WI38 (cell line): ENCODE measurements around the gene NUDT4.
"Not testable (repeated sequence)": the region's sequence is repeated elsewhere in the genome, so short reads cannot be mapped to it uniquely, and the experiment has no call there.

ENCODE experiments used
- H3K4me3 ChIP-seq: 2 replicates; pipeline ENCODE4 v1.5.1; 2011; ENCODE audit warnings: low read depth, mild to moderate bottlenecking, control low read depth, low read length
- TF ChIP-seq, protein P1 (sequence below): IDR thresholded peaks from 2 replicates; pipeline ENCODE4 v1.5.1; 2012; ENCODE audit warnings: low read depth, mild to moderate bottlenecking, control low read depth, low read length

Gene NUDT4

DNA sequence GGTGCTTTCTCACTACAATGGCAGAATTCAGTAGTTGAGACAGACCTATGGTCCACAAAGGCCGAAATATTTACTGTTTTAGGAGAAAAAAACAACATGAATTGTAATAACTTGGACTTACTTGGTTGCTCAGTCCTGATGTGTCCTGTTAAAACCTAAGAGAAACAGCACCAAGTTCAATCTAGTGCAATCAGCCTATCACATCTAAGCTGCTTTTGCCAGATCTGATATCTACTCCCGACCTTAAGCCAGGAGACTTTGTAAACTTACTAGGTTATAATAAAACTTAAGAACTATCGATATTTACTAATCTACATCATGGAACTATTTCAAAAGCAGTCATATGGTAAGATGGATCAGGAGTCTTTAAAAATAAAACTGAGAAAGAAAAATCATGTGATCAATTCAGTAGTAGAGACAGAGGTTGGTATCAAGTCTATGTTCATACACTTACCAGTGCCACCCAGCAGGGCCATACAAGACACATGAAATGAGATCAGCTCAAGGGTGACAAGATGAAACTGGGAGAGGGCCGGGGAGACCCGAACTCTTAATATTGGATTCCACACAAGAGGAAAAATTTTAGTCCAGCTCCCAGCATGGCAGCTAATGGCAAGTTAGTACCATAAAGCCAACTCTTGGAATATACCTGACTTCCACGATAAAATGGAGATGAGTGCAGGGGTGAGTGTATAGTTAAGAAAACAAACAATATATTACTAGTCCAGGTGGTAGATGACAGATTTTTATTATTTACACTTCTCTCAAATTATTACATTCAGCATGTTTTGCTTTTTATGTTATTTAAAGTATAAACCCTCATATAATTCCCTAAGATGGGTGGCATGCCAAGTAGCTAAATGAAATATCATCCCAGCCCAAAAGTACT lies 27.5 kb downstream of the NUDT4 start:
- TF ChIP-seq, protein P1, sequence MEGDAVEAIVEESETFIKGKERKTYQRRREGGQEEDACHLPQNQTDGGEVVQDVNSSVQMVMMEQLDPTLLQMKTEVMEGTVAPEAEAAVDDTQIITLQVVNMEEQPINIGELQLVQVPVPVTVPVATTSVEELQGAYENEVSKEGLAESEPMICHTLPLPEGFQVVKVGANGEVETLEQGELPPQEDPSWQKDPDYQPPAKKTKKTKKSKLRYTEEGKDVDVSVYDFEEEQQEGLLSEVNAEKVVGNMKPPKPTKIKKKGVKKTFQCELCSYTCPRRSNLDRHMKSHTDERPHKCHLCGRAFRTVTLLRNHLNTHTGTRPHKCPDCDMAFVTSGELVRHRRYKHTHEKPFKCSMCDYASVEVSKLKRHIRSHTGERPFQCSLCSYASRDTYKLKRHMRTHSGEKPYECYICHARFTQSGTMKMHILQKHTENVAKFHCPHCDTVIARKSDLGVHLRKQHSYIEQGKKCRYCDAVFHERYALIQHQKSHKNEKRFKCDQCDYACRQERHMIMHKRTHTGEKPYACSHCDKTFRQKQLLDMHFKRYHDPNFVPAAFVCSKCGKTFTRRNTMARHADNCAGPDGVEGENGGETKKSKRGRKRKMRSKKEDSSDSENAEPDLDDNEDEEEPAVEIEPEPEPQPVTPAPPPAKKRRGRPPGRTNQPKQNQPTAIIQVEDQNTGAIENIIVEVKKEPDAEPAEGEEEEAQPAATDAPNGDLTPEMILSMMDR = no peak
- no peak overlapping the region for H3K4me3 ChIP-seq

DNA sequence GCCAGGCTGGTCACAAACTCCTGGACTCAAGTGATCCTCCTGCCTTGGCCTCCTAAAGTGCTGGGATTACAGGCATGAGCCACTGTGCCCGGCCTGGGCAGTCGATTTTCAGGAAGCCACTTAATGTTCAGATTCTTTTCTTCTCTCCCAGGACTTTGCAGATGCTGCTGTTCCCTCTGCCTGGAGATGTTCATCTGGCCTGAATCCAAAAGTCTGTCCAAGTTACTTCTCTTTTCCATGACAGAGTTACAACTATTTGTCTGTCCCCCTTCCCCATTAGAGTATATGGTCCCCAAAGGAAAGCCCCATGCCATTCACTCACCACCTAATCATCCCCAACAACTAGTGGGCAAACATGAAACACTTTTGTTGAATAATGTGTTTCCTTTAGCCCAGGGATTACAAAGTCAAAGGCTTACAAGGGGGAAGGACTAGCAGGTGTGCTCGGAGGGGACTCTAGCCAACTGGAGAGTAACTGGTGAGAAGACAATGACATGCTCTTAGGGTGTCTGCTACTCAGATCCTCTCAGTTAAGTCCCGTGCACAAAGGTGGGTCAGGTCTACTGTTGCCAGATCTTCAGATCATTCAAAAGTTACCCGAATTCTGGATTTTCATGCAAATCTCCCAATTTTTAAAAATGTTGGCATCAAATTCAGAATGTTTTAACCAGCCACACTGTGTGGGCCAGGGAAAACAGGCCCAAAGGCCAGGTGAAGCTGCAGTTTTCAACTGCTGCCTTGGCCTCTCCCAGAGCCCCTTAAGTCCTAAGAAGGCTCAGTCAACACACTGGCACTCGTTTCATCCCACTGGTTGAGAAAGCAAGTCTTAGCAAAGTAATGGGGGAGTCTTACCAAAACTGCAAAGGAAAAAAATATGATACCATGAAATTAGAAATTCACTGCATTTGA lies 29.6 kb downstream of the NUDT4 start:
- H3K4me3 ChIP-seq = no peak overlapping the region
- TF ChIP-seq, protein P1 = no peak

DNA sequence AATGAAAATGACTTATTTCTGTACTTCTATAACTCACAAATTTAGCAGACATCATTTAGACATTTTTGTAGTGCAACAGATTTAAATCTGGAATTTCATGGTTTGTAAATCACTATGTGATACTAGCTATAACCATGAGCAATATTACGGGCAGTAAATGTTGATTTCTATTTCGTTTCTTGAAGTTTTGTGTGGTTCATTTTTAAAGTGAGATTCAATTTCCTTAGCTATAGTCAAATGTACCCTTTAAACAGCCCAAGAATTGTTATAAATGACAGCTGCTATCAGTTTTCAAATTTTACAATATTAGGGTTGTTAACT lies 30.2 kb downstream of the NUDT4 start:
- no peak overlapping the region for H3K4me3 ChIP-seq
- TF ChIP-seq, protein P1 = no peak

DNA sequence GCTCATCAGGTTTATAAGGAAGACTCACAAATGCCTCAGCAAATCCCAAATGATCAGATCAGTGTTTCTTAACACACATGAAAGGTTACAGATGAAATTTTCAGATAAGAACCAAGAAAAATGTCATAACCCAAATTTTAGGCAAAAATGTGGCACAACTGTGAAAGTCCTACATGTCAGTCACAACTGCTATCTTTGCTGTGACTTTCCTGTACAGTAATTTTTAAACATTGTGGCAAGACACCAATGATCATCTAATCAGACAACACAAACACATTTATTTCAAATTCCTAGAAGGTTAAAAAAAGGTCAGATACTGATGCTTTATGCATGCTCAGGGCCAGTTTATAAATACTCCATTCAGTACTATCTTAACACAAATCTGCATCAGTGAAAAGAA lies 31.1 kb downstream of the NUDT4 start:
- no peak overlapping the region for H3K4me3 ChIP-seq
- TF ChIP-seq, protein P1 = no peak

DNA sequence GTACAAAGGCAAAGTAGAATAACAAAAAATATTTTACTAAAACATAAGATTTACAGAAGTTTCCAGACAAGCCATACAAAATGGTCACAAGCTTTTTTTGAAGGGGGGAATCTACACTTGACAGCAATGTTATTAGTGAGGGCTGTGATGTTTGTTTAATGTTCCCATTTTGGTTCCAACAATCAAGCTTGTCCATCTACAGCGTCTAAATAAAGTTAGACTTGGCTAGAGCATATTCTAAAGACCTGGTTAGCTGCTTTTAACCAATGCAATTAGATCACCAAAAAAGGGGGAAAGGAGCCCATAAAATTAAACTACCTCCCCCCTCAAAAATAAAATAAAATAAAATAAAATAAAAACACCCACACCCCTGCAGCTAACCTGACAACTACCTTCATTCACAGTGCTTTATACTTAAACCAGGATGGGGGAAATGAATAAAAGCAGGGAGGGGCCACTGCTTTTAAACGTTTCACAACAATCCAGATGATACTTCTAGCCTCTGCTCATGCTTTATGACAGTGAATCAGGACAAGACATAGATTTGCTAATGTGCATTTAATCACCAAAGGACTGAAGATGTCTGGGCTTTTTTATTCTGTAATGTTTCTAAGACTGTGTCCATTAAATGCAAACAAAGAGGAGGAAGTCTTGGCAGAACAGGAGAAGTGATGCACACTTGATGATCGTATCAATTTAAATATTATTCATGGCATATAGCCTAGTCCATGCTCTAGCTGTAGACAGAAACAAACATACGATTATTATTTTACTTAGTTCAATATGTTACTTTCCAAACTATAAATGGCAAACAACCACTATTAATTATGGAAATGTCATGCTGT lies 31.8 kb downstream of the NUDT4 start:
- H3K4me3 ChIP-seq = not testable (repeated sequence)

DNA sequence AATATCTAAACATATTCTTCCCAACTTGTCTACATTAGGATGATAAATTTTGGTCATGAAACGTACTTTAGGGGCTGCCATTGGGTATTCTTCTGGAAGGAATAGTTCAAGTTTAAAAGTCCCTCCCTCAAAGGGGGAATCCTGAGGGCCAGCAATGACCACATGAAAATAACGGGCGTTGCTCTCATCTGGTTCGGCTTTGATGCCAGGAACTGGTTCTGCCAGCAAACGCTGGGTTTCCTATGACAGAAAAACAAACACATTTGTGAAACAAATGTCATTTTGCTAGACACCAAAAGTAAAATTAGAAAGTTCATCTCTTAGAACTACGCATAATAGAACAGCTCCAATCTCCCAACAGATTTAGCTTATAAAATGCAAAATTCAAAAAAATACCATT lies 33.3 kb downstream of the NUDT4 start:
- H3K4me3 ChIP-seq = not testable (repeated sequence)

DNA sequence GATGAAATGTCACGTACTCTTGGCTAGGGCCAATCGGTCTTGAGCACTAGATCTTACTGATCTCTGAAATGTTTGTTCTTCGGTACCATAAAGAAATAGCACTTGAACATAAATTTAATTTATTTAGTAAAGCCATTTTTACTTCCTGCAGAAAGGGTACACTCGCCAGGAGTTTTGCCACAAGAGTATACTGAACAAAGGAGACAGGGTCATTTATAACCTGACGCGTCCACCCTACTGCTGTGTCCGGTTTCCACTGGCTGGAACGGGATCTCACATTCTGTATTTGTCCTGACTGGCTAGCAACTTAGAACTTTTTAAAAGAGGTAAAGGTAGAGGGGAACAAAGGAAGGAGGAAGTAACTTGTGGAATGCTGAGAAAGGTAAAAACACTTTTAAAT lies 34.7 kb downstream of the NUDT4 start:
- H3K4me3 ChIP-seq = not testable (repeated sequence)

DNA sequence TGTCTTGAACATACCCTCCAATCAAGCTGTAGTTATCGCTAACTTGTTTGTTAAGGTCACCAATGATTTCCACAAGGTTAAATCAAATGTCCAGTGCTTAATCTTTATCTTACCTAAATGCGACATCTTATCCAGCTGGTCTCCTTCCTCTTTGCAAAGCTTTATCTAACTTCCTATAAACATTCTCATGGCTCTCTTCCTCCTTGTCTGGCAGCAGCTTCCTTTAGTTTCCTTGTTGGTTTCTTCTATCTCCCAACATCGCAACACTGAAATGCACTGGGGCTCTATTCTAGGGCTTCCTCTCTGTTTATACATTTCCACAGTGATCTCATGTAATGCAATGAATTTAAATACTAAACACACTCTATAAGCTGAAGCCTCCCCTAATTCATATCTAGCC lies 35.3 kb downstream of the NUDT4 start:
- TF ChIP-seq, protein P1 = no peak

More for the DNA sequence above, 35.3 kb downstream of the NUDT4 start:
- H3K4me3 ChIP-seq = no peak overlapping the region
